Measurements from ENCODE around the gene OPN1MW3. TPM values are rescaled to one million over a fixed set of nuclear protein-coding genes. Genes with fewer than 3 reads are reported as not detected.
"Not testable (repeated sequence)": the region's sequence is repeated elsewhere in the genome, so short reads cannot be mapped to it uniquely, and the experiment has no call there.

The OPN1MW3 gene
- total RNA-seq, 4 donors from 2014 or later = not detected

- H3K9me3 ChIP-seq; H3K27ac ChIP-seq; intact Hi-C loops (cut with DNase I); H3K4me1 ChIP-seq; H3K27me3 ChIP-seq; DNase-seq; H3K36me3 ChIP-seq; H3K4me3 ChIP-seq (replicated peaks in 1 of 3): not testable (repeated sequence)
- no CpG with 5 or more reads among the region's 10 CpGs for WGBS, 2 donors
Measured at GRCh38 chrX:154248076-154248475, 9.3 kb upstream of the OPN1MW3 start.

- H3K9me3 ChIP-seq; H3K4me1 ChIP-seq; DNase-seq; intact Hi-C loops (cut with DNase I); H3K27ac ChIP-seq; H3K36me3 ChIP-seq; H3K27me3 ChIP-seq; H3K4me3 ChIP-seq (replicated peaks in 1 of 3): not testable (repeated sequence)
- no CpG with 5 or more reads among the region's 10 CpGs for WGBS, 2 donors
Measured at GRCh38 chrX:154258711-154259110, 1.3 kb downstream of the OPN1MW3 start.

GRCh38 chrX:154263072-154263471, 5.7 kb downstream of the OPN1MW3 start:
- H3K27ac ChIP-seq; H3K36me3 ChIP-seq; H3K27me3 ChIP-seq; H3K4me1 ChIP-seq; intact Hi-C loops (cut with DNase I); DNase-seq; H3K9me3 ChIP-seq; H3K4me3 ChIP-seq (replicated peaks in 1 of 3): not testable (repeated sequence)
- no CpG with 5 or more reads among the region's 6 CpGs for WGBS, 2 donors

- intact Hi-C loops (cut with DNase I); DNase-seq; H3K27ac ChIP-seq; H3K9me3 ChIP-seq; H3K4me1 ChIP-seq; H3K4me3 ChIP-seq (replicated peaks in 1 of 3); H3K27me3 ChIP-seq; H3K36me3 ChIP-seq: not testable (repeated sequence)
- WGBS, 2 donors = no CpG with 5 or more reads among the region's 3 CpGs
Measured at GRCh38 chrX:154269245-154269644, 11.9 kb downstream of the OPN1MW3 start.

GRCh38 chrX:154284489-154285338, 27.3 kb downstream of the OPN1MW3 start:
- H3K4me1 ChIP-seq; H3K9me3 ChIP-seq; H3K4me3 ChIP-seq (replicated peaks in 1 of 3); H3K27ac ChIP-seq; intact Hi-C loops (cut with DNase I); DNase-seq; H3K36me3 ChIP-seq; H3K27me3 ChIP-seq: not testable (repeated sequence)
- WGBS, 2 donors = no CpG with 5 or more reads among the region's 23 CpGs

- WGBS, 2 donors = no CpG with 5 or more reads among the region's 10 CpGs
Measured at GRCh38 chrX:154286406-154286805, 29.0 kb downstream of the OPN1MW3 start.

GRCh38 chrX:154294791-154295574, 37.6 kb downstream of the OPN1MW3 start, which contains the start of gene TEX28:
TSS of gene TEX28 (minus strand) at chrX:154295124. CDS start at chrX:154292117, 3,007 bp downstream.
- H3K9me3 ChIP-seq = no peaks in the 10 kb centered on the region
- 91 to 94% methylated on average over 24 to 26 of the region's 39 CpGs for WGBS, 2 donors
- intact Hi-C loops (cut with DNase I) = no loop called here

More at GRCh38 chrX:154286406-154286805, 29.0 kb downstream of the OPN1MW3 start:
- intact Hi-C loops (cut with DNase I); DNase-seq; H3K4me3 ChIP-seq (replicated peaks in 1 of 3); H3K36me3 ChIP-seq; H3K4me1 ChIP-seq; H3K9me3 ChIP-seq; H3K27me3 ChIP-seq; H3K27ac ChIP-seq: not testable (repeated sequence)

More at GRCh38 chrX:154294791-154295574, 37.6 kb downstream of the OPN1MW3 start, which contains the start of gene TEX28:
- Histone ChIP-seq H3K36me3 (no peaks in the 10 kb centered on the region), H3K27me3 (no peaks in the 10 kb centered on the region), H3K27ac (no peak within 1 kb of the TSS), H3K4me3 (replicated peaks in 1 of 3) (no peak within 1 kb of the TSS), H3K4me1 (no peaks in the 10 kb centered on the region)
- TF ChIP-seq POLR2A (IDR thresholded peaks at IDR 0.05) (no peak), CTCF (IDR thresholded peaks at IDR 0.05) (no peak)
- no peak for DNase-seq

All from thyroid gland (tissue), 4 donors.